DMS153 treated with DMSO at 0.1 percent for 48 hours (cell line): ENCODE results near the gene VAPA.

Experiments used
- DNase-seq: peaks from one replicate; lab custom pipeline; 2025; ENCODE audit not compliant: unreplicated experiment; lab: John Stamatoyannopoulos, UW

VAPA gene

GRCh38 chr18:9996094-9996493 lies 82.3 kb downstream of the VAPA start:
- no peak for DNase-seq

DNA sequence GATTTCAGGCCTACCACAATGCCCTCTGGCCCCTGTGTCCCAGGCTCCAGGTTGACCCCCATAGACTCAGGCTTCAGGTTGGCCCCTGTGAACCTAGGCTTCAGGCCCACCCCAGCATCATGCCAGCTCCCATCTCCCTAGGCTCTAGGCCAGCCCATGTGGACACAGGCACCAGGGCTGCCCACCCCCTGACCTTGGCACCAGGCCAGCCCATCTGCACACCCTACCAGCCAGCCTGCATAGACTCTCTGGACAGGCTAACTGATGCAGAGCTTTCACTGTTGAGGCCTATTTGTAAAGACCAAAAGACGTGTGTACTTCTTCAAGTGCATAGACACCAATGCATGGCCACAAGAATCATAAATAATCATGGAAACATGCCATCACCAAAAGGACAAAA lies 83.9 kb downstream of the VAPA start:
- DNase-seq: no peak

- no peak for DNase-seq
Observed at GRCh38 chr18:9998330-9998729, 84.5 kb downstream of the VAPA start.

DNA sequence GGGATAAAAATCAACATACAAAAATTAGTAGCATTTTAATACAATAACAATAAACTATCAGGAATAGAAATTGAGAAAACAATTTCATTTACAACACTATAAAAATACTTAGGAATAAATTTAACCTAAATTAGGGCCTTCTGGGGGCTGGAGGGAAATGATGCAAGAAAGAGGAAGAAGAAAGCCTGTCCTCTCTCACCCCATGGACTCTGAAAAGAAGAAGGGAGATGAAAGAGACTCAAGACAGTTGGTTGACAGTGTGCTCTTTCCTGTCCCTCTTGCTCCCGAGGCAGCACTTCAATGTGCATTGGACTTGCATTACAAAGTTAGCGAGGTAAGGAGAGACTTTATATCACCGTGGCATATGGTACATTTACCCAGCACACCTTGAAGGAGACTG lies 88.5 kb downstream of the VAPA start:
- DNase-seq: no peak

DNA sequence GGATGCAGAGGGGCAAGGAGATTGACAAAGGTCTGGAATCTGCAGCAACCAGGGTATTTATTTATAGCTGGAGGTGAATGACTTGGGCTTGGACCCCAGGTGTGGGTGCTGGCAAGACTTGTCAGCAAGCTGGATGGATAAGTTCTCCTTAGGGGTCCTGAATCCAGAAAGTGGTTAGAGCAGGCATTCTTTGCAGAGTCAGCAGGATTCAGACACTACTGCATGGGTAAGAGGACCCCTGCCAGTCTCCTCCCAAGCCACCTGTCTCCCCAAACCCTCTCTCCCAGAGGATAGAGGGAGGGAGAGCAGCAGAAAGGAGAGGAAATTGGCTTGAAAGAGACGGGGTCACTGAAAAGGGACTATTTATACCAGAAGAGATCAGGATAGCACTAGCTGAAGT lies 89.5 kb downstream of the VAPA start:
- DNase-seq: no peak

- DNase-seq: no peak
Observed at GRCh38 chr18:10003866-10004265, 90.0 kb downstream of the VAPA start.

GRCh38 chr18:10006311-10006893 lies 92.6 kb downstream of the VAPA start:
- peak; percentile 3 for DNase-seq

DNA sequence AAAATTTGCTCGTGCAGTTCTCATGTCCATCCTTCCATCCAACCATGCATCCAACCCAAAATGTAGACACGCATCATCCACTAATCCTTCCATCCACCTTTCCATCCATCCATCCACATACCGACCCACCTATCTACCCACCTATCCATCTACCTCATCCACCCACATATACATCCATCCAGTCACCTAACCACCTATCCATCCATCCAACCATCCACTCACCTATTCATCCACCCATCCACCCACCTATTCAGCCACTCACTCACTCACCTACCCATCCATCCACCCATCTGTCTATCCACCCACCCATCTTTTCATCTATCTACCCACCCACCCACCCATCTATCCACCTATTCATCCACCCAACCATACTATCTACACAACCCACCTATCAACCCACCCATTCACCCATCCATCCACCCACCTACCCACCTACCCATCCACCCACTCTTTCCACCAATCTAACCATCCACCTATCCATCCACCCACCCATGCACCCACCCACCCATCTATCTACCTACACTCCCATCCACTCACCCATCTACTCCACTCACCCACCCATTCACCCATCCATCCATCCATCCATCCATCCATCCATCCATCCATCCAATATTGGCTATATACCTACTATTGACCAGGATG lies 94.3 kb downstream of the VAPA start:
- DNase-seq: no peak
